ENCODE data around the gene TBC1D30. TPM values are rescaled to one million over a fixed set of nuclear protein-coding genes. Genes with fewer than 3 reads are reported as not detected.

The TBC1D30 gene
- total RNA-seq, 1 experiment from 2014 or later = 21.4 TPM

- peaks cover 4% of the 10 kb centered on the region for H3K36me3 Mint-ChIP-seq (ENCODE audit: insufficient read depth, unreplicated experiment)
- intact Hi-C loops (cut with micrococcal nuclease; ENCODE audit: unreplicated experiment) = no loop called here
- no TSS peak for BruUV-seq (replicated peaks)
- H3K4me1 Mint-ChIP-seq (ENCODE audit: low read depth, unreplicated experiment) = peaks cover 44% of the 10 kb centered on the region
- no peak for DNase-seq
- TF ChIP-seq CTCF (IDR thresholded peaks at IDR 0.05; ENCODE audit: unreplicated experiment) = no peak
- peak overlapping the region; percentile 28 for H3K27ac Mint-ChIP-seq (ENCODE audit: unreplicated experiment)
- no peaks in the 10 kb centered on the region for H3K9me3 Mint-ChIP-seq (ENCODE audit: low read depth, unreplicated experiment)
- H3K27me3 Mint-ChIP-seq (ENCODE audit: unreplicated experiment) = no peaks in the 10 kb centered on the region
- H3K4me3 Mint-ChIP-seq (ENCODE audit: low read depth, unreplicated experiment) = no peak overlapping the region
- CTCF ChIA-PET = interaction anchor here (2.2 kb wide), 1 partner anchor 10 kb away, joined by 6 read pairs; no protein-coding TSS in a partner anchor
Observed at GRCh38 chr12:64790166-64790565, 34.3 kb upstream of the TBC1D30 start.

GRCh38 chr12:64791036-64791435, 33.4 kb upstream of the TBC1D30 start:
- no peak for TF ChIP-seq CTCF (IDR thresholded peaks at IDR 0.05; ENCODE audit: unreplicated experiment)
- no peaks in the 10 kb centered on the region for H3K27me3 Mint-ChIP-seq (ENCODE audit: unreplicated experiment)
- peak overlapping the region; percentile 15 for H3K27ac Mint-ChIP-seq (ENCODE audit: unreplicated experiment)
- intact Hi-C loops (cut with micrococcal nuclease; ENCODE audit: unreplicated experiment) = no loop called here
- no TSS peak for BruUV-seq (replicated peaks)
- H3K9me3 Mint-ChIP-seq (ENCODE audit: low read depth, unreplicated experiment) = no peaks in the 10 kb centered on the region
- no peak for DNase-seq
- CTCF ChIA-PET = interaction anchor here (2.2 kb wide), 1 partner anchor 11 kb away, joined by 6 read pairs; no protein-coding TSS in a partner anchor
- H3K4me1 Mint-ChIP-seq (ENCODE audit: low read depth, unreplicated experiment) = peaks cover 53% of the 10 kb centered on the region
- H3K36me3 Mint-ChIP-seq (ENCODE audit: insufficient read depth, unreplicated experiment) = peaks cover 4% of the 10 kb centered on the region
- no peak overlapping the region for H3K4me3 Mint-ChIP-seq (ENCODE audit: low read depth, unreplicated experiment)

DNA sequence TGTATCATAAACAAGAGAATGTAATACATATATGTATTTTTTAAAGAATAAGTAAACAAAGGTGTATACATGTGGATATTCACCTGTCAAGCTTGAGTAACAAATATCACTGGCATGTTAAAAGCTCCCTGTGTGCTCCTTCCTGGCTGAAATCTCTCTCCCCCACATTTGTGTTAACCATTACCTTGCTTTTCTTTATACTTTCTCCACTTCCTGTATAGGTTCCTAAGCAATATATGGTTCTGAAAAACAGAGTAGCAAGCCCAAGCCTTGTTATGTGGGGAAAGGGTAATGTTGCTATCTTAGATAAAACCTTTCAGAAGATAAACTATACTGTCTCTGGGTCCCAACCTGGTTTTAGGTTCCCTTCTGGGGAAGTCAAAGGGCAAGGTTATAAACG, 32.3 kb upstream of the TBC1D30 start:
- CTCF ChIA-PET = no interaction called here
- no TSS peak for BruUV-seq (replicated peaks)

DNA sequence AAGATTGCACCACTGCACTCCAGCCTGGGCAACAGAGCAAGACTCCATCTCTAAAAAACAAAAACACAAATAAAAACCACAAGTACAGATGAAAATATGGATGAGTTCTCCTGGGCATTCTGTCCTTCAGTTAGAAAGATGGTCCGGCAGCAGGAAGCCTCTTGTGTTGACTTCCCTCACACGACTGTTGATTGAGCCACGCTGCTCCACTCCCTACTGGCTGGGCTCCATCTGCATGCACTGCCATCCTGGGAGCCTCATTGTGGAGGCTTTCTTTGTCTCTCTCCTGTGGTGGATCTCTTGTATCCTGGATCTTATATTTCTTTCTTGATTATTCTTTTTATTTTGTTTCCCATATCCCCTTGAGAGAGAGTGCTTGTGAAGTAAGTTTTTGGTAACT, 30.8 kb upstream of the TBC1D30 start:
- Mint-ChIP-seq H3K4me1 (ENCODE audit: low read depth, unreplicated experiment) (peaks cover 64% of the 10 kb centered on the region), H3K27me3 (ENCODE audit: unreplicated experiment) (no peaks in the 10 kb centered on the region), H3K9me3 (ENCODE audit: low read depth, unreplicated experiment) (no peaks in the 10 kb centered on the region), H3K4me3 (ENCODE audit: low read depth, unreplicated experiment) (no peak overlapping the region), H3K36me3 (ENCODE audit: insufficient read depth, unreplicated experiment) (peaks cover 4% of the 10 kb centered on the region), H3K27ac (ENCODE audit: unreplicated experiment) (peak overlapping the region; percentile 32)
- DNase-seq = no peak
- no TSS peak for BruUV-seq (replicated peaks)
- intact Hi-C loops (cut with micrococcal nuclease; ENCODE audit: unreplicated experiment) = no loop called here
- CTCF ChIA-PET = interaction anchor here (0.6 kb wide), 2 partner anchors 12 to 26 kb away, joined by 3 to 4 read pairs; no protein-coding TSS in a partner anchor
- no peak for TF ChIP-seq CTCF (IDR thresholded peaks at IDR 0.05; ENCODE audit: unreplicated experiment)

More for the DNA sequence above, 32.3 kb upstream of the TBC1D30 start:
- Mint-ChIP-seq H3K4me3 (ENCODE audit: low read depth, unreplicated experiment) (no peak overlapping the region), H3K36me3 (ENCODE audit: insufficient read depth, unreplicated experiment) (peaks cover 4% of the 10 kb centered on the region), H3K4me1 (ENCODE audit: low read depth, unreplicated experiment) (peaks cover 56% of the 10 kb centered on the region), H3K27ac (ENCODE audit: unreplicated experiment) (no peak overlapping the region), H3K9me3 (ENCODE audit: low read depth, unreplicated experiment) (no peaks in the 10 kb centered on the region), H3K27me3 (ENCODE audit: unreplicated experiment) (no peaks in the 10 kb centered on the region)
- intact Hi-C loops (cut with micrococcal nuclease; ENCODE audit: unreplicated experiment) = no loop called here
- no peak for TF ChIP-seq CTCF (IDR thresholded peaks at IDR 0.05; ENCODE audit: unreplicated experiment)
- no peak for DNase-seq

Measured in Calu3 (cell line).